Activated CD4-positive, CD25-positive, alpha-beta regulatory T cell treated with anti-CD3 and anti-CD28 coated beads, Interleukin-2, amount 50 U/mL, for 72 hours (primary cell): ENCODE results near the gene M6PR.
"Not testable (repeated sequence)": the region's sequence is repeated elsewhere in the genome, so short reads cannot be mapped to it uniquely, and the experiment has no call there.

Experiments
- DNase-seq: peaks from one replicate; pipeline ENCODE4 v3.0.0; 2021

The M6PR gene

DNA sequence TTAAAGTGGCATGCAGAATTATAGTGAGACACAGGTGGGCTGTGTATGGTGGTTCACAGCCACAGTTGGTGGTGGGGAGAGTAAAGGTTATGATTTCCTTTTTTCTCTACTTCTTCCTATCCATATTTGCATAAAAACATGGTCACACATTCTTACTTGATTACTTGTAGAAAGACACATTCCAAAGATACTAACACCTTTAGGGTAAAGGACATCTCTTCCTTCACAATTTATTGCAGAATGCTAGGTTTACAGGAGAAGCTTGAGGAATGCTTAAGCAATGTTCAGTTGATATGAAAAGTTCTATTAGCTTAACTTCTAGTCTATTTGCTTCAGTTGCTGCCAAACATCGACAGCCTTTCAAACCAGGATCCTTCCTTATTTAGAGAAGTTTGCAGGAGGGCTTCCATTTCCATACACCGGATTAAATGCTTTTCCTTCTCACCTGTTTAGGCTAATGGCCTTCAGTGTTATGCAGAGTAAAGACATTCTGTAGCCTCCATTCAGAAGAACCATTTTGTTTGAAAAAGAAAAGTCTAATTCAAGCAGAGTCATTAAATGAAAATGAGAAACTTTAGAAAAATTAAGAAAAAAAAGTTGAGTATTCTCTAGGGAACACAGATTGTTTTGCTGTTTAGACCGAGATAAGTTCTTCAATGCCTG lies 37.7 kb downstream of the M6PR start:
- no peak for DNase-seq

DNA sequence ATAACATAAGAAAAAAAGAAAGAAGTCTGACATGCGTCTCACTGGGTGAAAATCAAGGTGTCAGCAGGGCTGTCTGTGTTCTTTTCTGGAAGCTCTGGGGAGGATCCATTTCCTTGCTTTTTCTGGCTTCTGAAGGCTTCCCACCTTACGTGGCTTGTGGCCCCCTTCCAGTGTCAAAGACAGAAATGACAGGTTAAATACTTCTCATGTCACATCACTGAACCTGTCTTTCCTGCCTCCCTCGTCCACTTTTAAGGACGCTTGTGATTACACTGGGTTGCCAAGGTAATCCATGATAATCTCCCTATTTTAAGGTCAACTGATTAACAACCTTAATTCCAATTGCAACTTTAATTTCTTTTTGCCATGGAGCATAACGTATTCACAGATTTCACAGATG lies 39.7 kb downstream of the M6PR start:
- no peak for DNase-seq

DNA sequence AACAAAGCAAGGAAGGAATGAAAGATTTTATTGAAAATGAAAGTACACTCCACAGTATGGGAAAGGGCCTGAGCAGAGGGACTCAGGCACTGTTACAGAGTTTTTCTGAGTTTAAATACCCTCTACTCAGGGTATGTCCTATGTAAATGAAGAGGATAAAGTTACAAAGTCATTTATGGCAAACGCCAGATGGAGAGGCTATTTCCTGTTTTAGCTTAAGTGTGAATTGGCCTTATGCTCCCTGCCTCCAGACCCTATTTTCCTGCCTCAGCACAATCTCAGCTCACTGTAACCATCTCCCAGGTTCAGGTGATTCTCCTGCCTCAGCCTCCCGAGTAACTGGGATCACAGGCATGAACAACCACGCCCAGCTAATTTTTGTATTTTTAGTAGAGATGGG lies 41.9 kb downstream of the M6PR start:
- DNase-seq, result no peak

DNA sequence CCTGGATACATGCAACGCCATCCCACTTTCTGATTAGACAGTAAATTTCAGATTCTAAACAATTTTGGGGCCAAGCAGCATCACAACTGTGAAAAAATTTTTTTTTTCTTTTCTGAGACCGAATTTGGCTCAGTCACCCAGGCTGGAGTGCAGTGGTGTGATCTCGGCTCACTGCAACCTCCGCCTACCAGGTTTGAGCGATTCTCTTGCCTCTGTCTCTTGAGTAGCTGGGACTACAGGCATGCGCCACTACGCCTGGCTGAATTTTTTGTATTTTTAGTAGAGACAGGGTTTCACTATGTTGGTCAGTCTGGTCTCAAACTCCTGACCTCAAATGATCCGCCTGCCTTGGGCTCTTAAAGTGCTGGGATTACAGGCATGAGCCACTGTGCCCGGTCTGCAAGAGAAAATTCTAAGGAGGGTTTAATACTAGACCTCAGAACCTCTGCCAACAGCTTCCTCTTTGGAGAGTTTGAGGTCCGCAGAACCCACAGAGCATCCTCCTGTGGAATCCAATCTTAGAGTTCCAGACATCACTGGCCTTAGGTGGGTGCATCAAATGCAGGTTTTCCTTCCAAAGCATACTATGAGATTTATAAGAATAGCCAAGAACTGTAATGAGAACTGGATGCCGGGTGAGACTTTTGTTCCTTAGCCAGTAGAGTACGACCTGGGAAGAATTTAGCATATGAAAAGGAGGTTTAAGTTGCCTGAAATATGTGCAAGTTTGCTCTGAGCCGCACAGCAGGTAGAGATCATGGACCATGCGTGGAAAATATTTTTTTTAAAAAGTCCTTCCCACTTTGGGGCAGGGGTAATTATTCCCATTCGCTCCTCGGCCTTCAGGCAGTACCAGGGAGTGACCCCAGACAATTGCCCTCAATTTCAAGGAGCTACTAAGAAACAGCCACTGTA lies 42.9 kb downstream of the M6PR start:
- no peak for DNase-seq

DNA sequence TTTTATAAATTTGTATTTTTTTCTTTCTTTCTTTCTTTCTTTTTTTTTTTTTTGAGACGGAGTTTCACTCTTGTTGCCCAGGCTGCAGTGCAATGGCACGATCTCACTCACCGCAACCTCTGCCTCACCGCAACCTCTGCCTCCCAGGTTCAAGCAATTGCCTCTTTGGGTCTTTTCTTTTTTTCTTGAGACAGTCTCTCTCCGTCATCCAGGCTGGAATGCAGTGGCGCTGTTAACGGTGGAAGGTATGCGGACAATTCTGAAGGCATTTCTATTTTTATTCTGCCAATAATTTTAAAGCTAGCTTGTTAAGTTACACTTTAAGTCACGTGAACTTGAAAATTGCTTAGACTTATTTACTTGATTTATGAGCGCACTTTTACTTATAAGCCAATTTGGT lies 43.9 kb downstream of the M6PR start:
- DNase-seq, result no peak

DNA sequence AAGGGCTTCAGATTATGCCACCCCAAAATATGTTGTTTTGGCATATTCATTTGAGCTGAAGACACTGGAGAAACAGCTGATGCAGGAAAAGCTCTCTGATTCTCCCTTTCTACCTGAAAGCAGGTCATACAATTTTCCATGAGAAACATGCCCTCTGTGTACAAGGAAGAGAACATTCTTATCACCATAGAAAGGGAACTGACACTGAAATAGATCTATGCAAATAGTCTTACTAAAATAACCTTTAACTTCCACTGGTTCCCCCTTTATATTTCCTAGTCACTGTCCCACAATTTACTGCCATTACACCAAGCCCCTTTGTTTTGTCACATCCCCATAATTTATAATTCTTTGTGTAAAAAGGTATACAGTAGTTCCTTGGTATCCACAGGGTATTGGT lies 44.8 kb downstream of the M6PR start:
- DNase-seq, result no peak

DNA sequence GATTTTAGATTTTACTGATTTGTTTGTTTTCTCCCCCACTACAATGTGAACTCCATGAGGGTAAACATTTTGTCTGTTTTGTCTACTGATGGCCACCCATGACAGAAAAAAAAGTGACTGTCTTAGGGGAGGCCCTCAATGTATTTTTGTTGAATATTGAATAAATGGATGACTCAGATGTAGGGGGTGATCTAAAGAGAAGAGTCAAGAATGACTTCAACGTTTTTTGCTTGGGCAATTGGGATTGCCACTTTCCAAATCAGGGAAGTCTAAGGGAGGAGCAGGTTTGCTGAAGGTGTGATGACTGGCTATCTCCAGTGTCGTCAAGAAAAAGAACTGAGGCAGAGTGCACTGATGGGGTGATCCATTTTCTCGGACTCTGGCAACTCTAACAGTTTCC lies 45.8 kb downstream of the M6PR start:
- DNase-seq, result no peak

DNA sequence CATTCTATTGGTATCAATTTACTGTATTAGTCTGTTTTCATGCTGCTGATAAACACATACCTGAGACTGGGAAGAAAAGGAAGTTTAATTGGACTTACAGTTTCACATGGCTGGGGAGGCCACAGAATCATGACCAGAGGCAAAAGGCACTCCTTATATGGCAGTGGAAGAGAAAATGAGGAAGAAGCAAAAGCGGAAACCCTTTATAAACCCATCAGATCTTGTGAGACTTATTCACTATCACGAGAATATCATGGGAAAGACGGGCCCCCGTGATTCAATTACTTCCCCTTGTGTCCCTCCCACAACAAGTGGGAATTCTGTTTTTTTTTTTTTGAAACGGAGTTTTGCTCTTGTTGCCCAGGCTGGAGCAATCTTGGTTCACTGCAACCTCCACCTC lies 46.7 kb downstream of the M6PR start:
- DNase-seq, result not testable (repeated sequence)

DNA sequence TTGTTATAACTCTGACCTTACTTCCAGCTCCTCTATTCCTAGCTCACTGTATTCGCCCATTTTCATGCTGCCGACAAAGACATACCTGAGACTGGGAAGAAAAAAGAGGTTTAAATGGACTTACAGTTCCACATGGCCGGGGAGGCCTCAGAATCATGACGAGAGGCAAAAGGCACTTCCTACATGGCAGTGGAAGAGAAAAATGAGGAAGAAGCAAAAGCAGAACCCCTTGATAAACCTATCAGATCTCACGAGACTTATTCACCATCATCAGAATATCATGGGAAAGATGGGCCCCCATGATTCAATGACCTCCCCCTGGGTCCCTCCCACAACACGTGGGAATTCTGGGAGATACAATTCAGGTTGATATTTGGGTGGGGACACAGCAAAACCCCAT lies 49.6 kb downstream of the M6PR start:
- no peak for DNase-seq

DNA sequence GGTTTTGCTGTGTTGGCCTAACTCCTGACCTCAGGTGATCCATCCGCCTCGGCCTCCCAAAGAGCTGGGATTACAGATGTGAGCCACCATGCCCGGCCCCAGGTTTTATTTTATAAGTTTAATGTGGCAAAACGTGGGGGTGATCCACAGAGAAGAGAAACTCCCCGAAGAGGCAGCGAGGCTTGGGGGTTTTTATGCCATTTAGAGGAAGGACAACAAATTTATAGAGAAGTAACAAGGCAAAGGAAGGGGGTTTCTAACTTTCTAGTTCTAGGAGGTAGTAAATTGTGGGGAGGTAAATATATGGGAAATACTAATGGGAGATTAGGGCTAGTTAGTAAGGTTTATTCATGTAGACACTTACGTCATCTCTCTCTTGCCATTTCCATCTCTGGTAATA lies 52.4 kb downstream of the M6PR start:
- DNase-seq, result no peak

DNA sequence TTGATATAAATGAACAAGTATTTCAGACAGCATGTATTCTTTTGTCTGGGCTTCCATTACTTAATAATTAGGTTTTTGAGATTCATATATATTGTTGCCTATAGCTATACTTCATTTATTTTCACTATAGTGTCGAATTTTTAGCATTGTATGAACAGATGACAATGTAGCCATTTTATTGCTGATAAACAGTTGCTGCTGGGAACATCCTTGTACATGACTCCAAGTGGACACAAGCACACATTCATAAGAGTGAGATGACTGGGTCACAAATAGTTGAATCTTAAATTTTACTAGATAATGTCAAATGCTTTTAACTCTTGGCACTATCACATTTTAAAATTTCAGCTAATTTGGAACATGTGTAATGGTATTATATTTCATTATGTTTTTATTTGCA lies 54.5 kb downstream of the M6PR start:
- no peak for DNase-seq

DNA sequence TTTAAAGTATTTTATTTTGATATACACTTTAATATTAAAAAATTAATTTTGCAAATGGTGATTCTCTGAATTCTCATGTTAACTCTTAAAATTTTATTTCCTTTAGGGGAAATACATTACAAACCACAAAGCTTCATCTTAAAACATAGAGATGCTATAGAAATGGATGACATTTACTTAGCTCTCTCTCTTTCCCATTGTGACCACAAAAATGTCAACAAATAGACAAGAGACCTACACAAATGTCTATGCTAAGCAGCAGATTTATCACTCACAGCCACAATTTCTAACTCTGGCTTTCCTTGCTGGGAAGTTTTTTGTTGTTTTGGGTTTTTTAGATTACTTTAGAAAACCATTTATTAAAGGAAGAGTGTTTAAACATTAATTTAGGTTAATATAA lies 55.1 kb downstream of the M6PR start:
- DNase-seq, result no peak

DNA sequence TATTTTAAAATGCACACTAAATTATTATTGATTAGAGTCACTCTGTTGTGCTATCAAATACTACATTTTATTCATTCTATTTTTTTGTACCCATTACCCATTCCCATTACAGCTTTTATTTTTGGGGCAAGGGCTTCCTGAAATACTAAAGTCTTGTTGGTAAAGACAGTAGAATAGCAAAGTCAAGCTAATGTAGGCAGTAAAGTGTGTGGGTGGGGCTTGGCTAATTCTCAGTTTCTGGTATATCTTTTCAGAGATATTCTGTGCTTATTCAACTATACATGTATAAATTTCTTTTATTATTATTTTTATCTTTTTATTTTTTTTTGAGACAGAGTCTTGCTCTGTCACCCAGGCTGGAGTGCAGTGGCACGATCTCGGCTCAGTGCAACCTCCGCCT lies 57.5 kb downstream of the M6PR start:
- DNase-seq, result no peak
